MCF 10A (cell line): Measurements from ENCODE around the gene EIF5B. TPM values are rescaled to one million over a fixed set of nuclear protein-coding genes. Genes with fewer than 3 reads are reported as not detected.
"Not testable (repeated sequence)": the region's sequence is repeated elsewhere in the genome, so short reads cannot be mapped to it uniquely, and the experiment has no call there.

Experiments
- BruUV-seq: library from RNA; stranded (reverse); fragments of 400-500 nt; replicated peaks from 2 replicates; lab custom pipeline; 2021; lab: Mats Ljungman, UMichigan
- CTCF ChIA-PET: fragments of 300-600 bp; sonication (Branson Sonifier 250); formaldehyde crosslinking; extraction: SDS; loops from one replicate; lab custom pipeline; 2021; ENCODE audit warnings: antibody characterized with exemption, inconsistent platforms; lab: Yijun Ruan, JAX
- POLR2A ChIA-PET: fragments of 300-600, 350-650 bp; sonication (Branson Sonifier 250); formaldehyde crosslinking; extraction: SDS; loops from one replicate; lab custom pipeline; 2020; ENCODE audit warnings: antibody characterized with exemption, inconsistent platforms; lab: Yijun Ruan, JAX
- DNase-seq: peaks from one replicate; pipeline ENCODE4 v3.0.0-alpha.2; 2018; ENCODE audit not compliant: unreplicated experiment
- H3K27ac Mint-ChIP-seq: one replicate; pipeline ENCODE4 v1.8.0; 2022; ENCODE audit warnings: mild to moderate bottlenecking, low read depth, mixed read lengths; ENCODE audit not compliant: unreplicated experiment
- H3K27me3 Mint-ChIP-seq: one replicate; pipeline ENCODE4 v1.8.0; 2022; ENCODE audit warnings: mixed read lengths; ENCODE audit not compliant: insufficient read depth, unreplicated experiment
- H3K36me3 Mint-ChIP-seq: one replicate; pipeline ENCODE4 v1.8.0; 2022; ENCODE audit warnings: mild to moderate bottlenecking, moderate library complexity, mixed read lengths; ENCODE audit not compliant: insufficient read depth, unreplicated experiment
- H3K4me1 Mint-ChIP-seq: one replicate; pipeline ENCODE4 v1.8.0; 2022; ENCODE audit warnings: mixed read lengths; ENCODE audit not compliant: insufficient read depth, unreplicated experiment
- H3K4me3 Mint-ChIP-seq: one replicate; pipeline ENCODE4 v1.8.0; 2022; ENCODE audit warnings: mild to moderate bottlenecking, moderate library complexity, mixed read lengths; ENCODE audit not compliant: unreplicated experiment
- H3K9me3 Mint-ChIP-seq: one replicate; pipeline ENCODE4 v1.8.0; 2022; ENCODE audit warnings: mixed read lengths; ENCODE audit not compliant: unreplicated experiment
- CTCF ChIP-seq: fragments of 200-600 bp; IDR thresholded peaks from one replicate; pipeline ENCODE4 v1.8.0; 2022; ENCODE audit warnings: antibody characterized with exemption, mild to moderate bottlenecking; ENCODE audit not compliant: unreplicated experiment
- intact Hi-C: fragments of 100-400 bp; cut with micrococcal nuclease; formaldehyde crosslinking; loops from 2 replicates; pipeline ENCODE4 v1.14.1; 2022
- total RNA-seq: library from RNA; stranded (reverse); gene quantifications from 2 replicates; pipeline ENCODE4 v1.2.3, GENCODE V29; 2022

EIF5B gene
- total RNA-seq, 1 experiment from 2014 or later: 55.5 TPM

- H3K27ac Mint-ChIP-seq: peak overlapping the region; percentile 17
- ChIA-PET CTCF (no interaction called here), POLR2A (interaction anchor here (1.2 kb wide), 1 partner anchor 20 kb away, joined by 4 read pairs; the partner anchor contains the start of gene EIF5B)
- H3K9me3 Mint-ChIP-seq: no peaks in the 10 kb centered on the region
- H3K36me3 Mint-ChIP-seq: peaks cover 57% of the 10 kb centered on the region
- H3K4me3 Mint-ChIP-seq: no peak overlapping the region
- TF ChIP-seq CTCF: no peak
- BruUV-seq: no TSS peak
- intact Hi-C loops: no loop called here
- H3K27me3 Mint-ChIP-seq: no peaks in the 10 kb centered on the region
- no peaks in the 10 kb centered on the region for H3K4me1 Mint-ChIP-seq
- DNase-seq: no peak
Measured at GRCh38 chr2:99317161-99317872, 19.9 kb upstream of the EIF5B start.

GRCh38 chr2:99317873-99318200, 19.4 kb upstream of the EIF5B start:
- H3K4me3 Mint-ChIP-seq, H3K27me3 Mint-ChIP-seq, H3K9me3 Mint-ChIP-seq, H3K27ac Mint-ChIP-seq, H3K4me1 Mint-ChIP-seq, intact Hi-C loops, BruUV-seq, POLR2A ChIA-PET, DNase-seq: not testable (repeated sequence)
- peaks cover 62% of the 10 kb centered on the region for H3K36me3 Mint-ChIP-seq
- CTCF ChIA-PET: interaction anchor here (0.6 kb wide), 1 partner anchor 11 kb away, joined by 4 read pairs; no protein-coding TSS in a partner anchor

- H3K36me3 Mint-ChIP-seq: peaks cover 100% of the 10 kb centered on the region
Measured at GRCh38 chr2:99325384-99325783, 11.8 kb upstream of the EIF5B start.

More at GRCh38 chr2:99325384-99325783, 11.8 kb upstream of the EIF5B start:
- H3K27me3 Mint-ChIP-seq: no peaks in the 10 kb centered on the region
- no peaks in the 10 kb centered on the region for H3K9me3 Mint-ChIP-seq
- intact Hi-C loops: no loop called here
- CTCF ChIA-PET: interaction anchor here (1.6 kb wide), 1 partner anchor 12 kb away, joined by 10 read pairs; the partner anchor contains the start of gene EIF5B
- POLR2A ChIA-PET: interaction anchor here (2.1 kb wide), 1 partner anchor 11 kb away, joined by 26 read pairs; the partner anchor contains the start of genes EIF5B and TXNDC9
- H3K4me1 Mint-ChIP-seq: no peaks in the 10 kb centered on the region
- no peak for TF ChIP-seq CTCF
- no TSS peak for BruUV-seq
- H3K4me3 Mint-ChIP-seq: no peak overlapping the region
- H3K27ac Mint-ChIP-seq: no peak overlapping the region
- DNase-seq: no peak
